DMS 273 treated with DMSO at 0.1 percent for 48 hours (cell line): Measurements from ENCODE around the gene SLC47A2.
A peak's percentile ranks its signal among the peaks of the same experiment; 100 is the strongest.
"Not testable (repeated sequence)": the region's sequence is repeated elsewhere in the genome, so short reads cannot be mapped to it uniquely, and the experiment has no call there.

Experiments used
- DNase-seq: peaks from one replicate; lab custom pipeline; 2025; lab: John Stamatoyannopoulos, UW

SLC47A2 gene

GRCh38 chr17:19707728-19708221 lies 8.6 kb downstream of the SLC47A2 start:
- no peak for DNase-seq

GRCh38 chr17:19706791-19707727 lies 9.3 kb downstream of the SLC47A2 start:
- DNase-seq: peak; percentile 62

GRCh38 chr17:19705771-19706770 lies 10.3 kb downstream of the SLC47A2 start:
- no peak for DNase-seq

- DNase-seq: no peak
These were observed 11.2 kb downstream of the SLC47A2 start for GRCh38 chr17:19705201-19705600.

GRCh38 chr17:19703828-19704613 lies 12.4 kb downstream of the SLC47A2 start:
- DNase-seq: no peak

GRCh38 chr17:19703106-19703827 lies 13.1 kb downstream of the SLC47A2 start:
- DNase-seq: peak; percentile 31

GRCh38 chr17:19702217-19702641 lies 14.2 kb downstream of the SLC47A2 start:
- no peak for DNase-seq

- no peak for DNase-seq
These were observed 29.8 kb downstream of the SLC47A2 start for GRCh38 chr17:19686400-19687090.

- not testable (repeated sequence) for DNase-seq
These were observed 31.3 kb downstream of the SLC47A2 start for GRCh38 chr17:19684909-19685580.

- DNase-seq: no peak
These were observed 33.3 kb downstream of the SLC47A2 start for GRCh38 chr17:19683117-19683516.

- DNase-seq: no peak
These were observed 37.6 kb downstream of the SLC47A2 start for GRCh38 chr17:19678581-19679453.

GRCh38 chr17:19677736-19678379 lies 38.5 kb downstream of the SLC47A2 start:
- no peak for DNase-seq

- no peak for DNase-seq
These were observed 39.5 kb downstream of the SLC47A2 start for GRCh38 chr17:19676896-19677295.

GRCh38 chr17:19673623-19674022 lies 42.8 kb downstream of the SLC47A2 start:
- DNase-seq: no peak

- no peak for DNase-seq
These were observed 44.2 kb downstream of the SLC47A2 start for GRCh38 chr17:19672009-19672750.

- no peak for DNase-seq
These were observed 45.0 kb downstream of the SLC47A2 start for GRCh38 chr17:19671433-19671832.

GRCh38 chr17:19670908-19671307 lies 45.5 kb downstream of the SLC47A2 start:
- no peak for DNase-seq
